Caco-2 (cell line): ENCODE data around the gene C20orf173. TPM values are rescaled to one million over a fixed set of nuclear protein-coding genes. Genes with fewer than 3 reads are reported as not detected.
A peak's percentile ranks its signal among the peaks of the same experiment; 100 is the strongest.

Experiments used
- BruUV-seq: library from RNA; stranded (reverse); fragments of 400-500 nt; replicated peaks from 2 replicates; lab custom pipeline; 2021; lab: Mats Ljungman, UMichigan
- CTCF ChIA-PET: fragments of 300-600 bp; sonication (Branson Sonifier 250); formaldehyde crosslinking; loops from one replicate; lab custom pipeline; 2022; ENCODE audit warnings: antibody characterized with exemption; lab: Charles Lee
- POLR2A ChIA-PET: fragments of 300-600 bp; sonication (Branson Sonifier 250); formaldehyde crosslinking; loops from one replicate; lab custom pipeline; 2022; ENCODE audit warnings: antibody characterized with exemption; lab: Charles Lee
- DNase-seq, 2 experiments: peaks; one replicate each; pipeline versions ENCODE4 v3.0.0 to v3.0.0-alpha.2; 2020 to 2022
- H3K27me3 ChIP-seq: replicated peaks from 2 replicates; pipeline ENCODE4 v1.6.0; 2011; ENCODE audit warnings: low read length; ENCODE audit not compliant: control insufficient read depth, insufficient read depth
- H3K36me3 ChIP-seq: 2 replicates; pipeline ENCODE4 v1.5.1; 2011; ENCODE audit warnings: low read length; ENCODE audit not compliant: control insufficient read depth, insufficient read depth
- H3K4me1 ChIP-seq: fragments of 250-450 bp; sonication (Bioruptor Pico); 2 replicates; pipeline ENCODE4 v1.5.1; 2020; ENCODE audit warnings: mild to moderate bottlenecking
- H3K4me3 ChIP-seq: 2 replicates; pipeline ENCODE4 v1.5.1; 2011; ENCODE audit warnings: low read depth, mild to moderate bottlenecking, control low read depth, low read length
- H3K9me3 ChIP-seq: fragments of 250-450 bp; sonication (Bioruptor Pico); 2 replicates; pipeline ENCODE4 v1.5.1; 2020; ENCODE audit warnings: mild to moderate bottlenecking, moderate library complexity
- H3K27ac Mint-ChIP-seq: one replicate; pipeline ENCODE4 v1.8.0; 2022; ENCODE audit warnings: mixed read lengths; ENCODE audit not compliant: unreplicated experiment
- H3K27me3 Mint-ChIP-seq: one replicate; pipeline ENCODE4 v1.8.0; 2022; ENCODE audit warnings: mixed read lengths; ENCODE audit not compliant: insufficient read depth, unreplicated experiment
- H3K36me3 Mint-ChIP-seq: one replicate; pipeline ENCODE4 v1.8.0; 2022; ENCODE audit warnings: mild to moderate bottlenecking, mixed read lengths; ENCODE audit not compliant: insufficient read depth, unreplicated experiment
- H3K4me1 Mint-ChIP-seq: one replicate; pipeline ENCODE4 v1.8.0; 2022; ENCODE audit warnings: low read depth, mixed read lengths; ENCODE audit not compliant: unreplicated experiment
- H3K4me3 Mint-ChIP-seq: one replicate; pipeline ENCODE4 v1.8.0; 2022; ENCODE audit warnings: mild to moderate bottlenecking, moderate library complexity, mixed read lengths; ENCODE audit not compliant: unreplicated experiment
- H3K9me3 Mint-ChIP-seq: one replicate; pipeline ENCODE4 v1.8.0; 2022; ENCODE audit warnings: mixed read lengths; ENCODE audit not compliant: unreplicated experiment
- CTCF ChIP-seq, 2 experiments: fragments of 200-600 bp in 1 of 2; IDR thresholded peaks; 1 replicate in 1 of 2; 2 replicates in 1 of 2; pipeline versions ENCODE4 v1.5.1 to v1.8.0; 2011 to 2022; ENCODE audit warnings: antibody characterized with exemption in 1 of 2, control low read depth in 1 of 2, inconsistent platforms in 1 of 2, low read depth in 1 of 2, low read length in 1 of 2, mild to moderate bottlenecking in 1 of 2, moderate library complexity in 1 of 2; ENCODE audit not compliant: insufficient read depth in 1 of 2, severe bottlenecking in 1 of 2, unreplicated experiment in 1 of 2
- intact Hi-C: fragments of 100-400 bp; cut with micrococcal nuclease; formaldehyde crosslinking; loops from one replicate; pipeline ENCODE4 v1.10.0; 2022; ENCODE audit not compliant: unreplicated experiment
- total RNA-seq: library from RNA; stranded (reverse); gene quantifications from 2 replicates; pipeline ENCODE4 v1.2.3, GENCODE V29; 2022

C20orf173 gene
- total RNA-seq, 1 experiment from 2014 or later, result not detected

DNA sequence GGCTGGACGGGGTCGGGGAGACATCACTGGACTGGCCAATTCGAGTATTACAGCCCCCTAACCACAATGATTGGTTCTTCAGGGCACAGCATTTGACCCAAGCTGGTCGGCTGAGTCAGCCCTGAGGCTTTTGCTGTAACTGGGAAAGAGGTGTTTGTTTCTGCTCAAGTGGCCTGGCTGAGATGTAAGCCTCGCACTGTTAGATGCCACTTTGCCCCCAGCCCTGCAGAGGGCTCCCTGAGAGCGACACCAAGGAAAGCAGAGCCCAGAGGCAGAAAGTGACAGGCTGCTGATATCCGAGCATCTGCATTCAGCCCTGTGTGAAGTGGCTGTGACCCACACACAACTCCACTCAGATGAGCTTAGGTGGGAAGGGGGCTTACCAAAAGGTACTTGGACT, 31.8 kb upstream of the C20orf173 start:
- peaks cover 6% of the 10 kb centered on the region; the same call in 1 of the 2 replicates for H3K36me3 ChIP-seq
- no TSS peak for BruUV-seq
- peaks cover 18% of the 10 kb centered on the region for H3K36me3 Mint-ChIP-seq
- peak; percentile 51 to 86 for TF ChIP-seq CTCF (IDR thresholded peaks at IDR 0.05; ENCODE audit: insufficient read depth in 1 of 2, low read depth in 1 of 2, low read length in 1 of 2, severe bottlenecking in 1 of 2, unreplicated experiment in 1 of 2)
- no peak overlapping the region for H3K27ac Mint-ChIP-seq
- ChIA-PET CTCF (interaction anchor here (0.9 to 1.2 kb wide), 3 partner anchors 21 to 323 kb away, joined by 3 to 4 read pairs (median 3); no protein-coding TSS in a partner anchor), POLR2A (no interaction called here)
- H3K4me1 ChIP-seq, result no peaks in the 10 kb centered on the region
- peaks cover 4% of the 10 kb centered on the region for H3K4me1 Mint-ChIP-seq
- DNase-seq, result peak; percentile 75 to 79
- no peaks in the 10 kb centered on the region for H3K9me3 ChIP-seq
- intact Hi-C loops, result loop anchor here (1.0 to 10.0 kb wide), 5 partner anchors 41 to 323 kb away; partner anchors contain the start of genes CPNE1, NFS1, RBM12 and ROMO1
- H3K9me3 Mint-ChIP-seq, result no peaks in the 10 kb centered on the region
- H3K27me3 ChIP-seq, result no peaks in the 10 kb centered on the region
- no peaks in the 10 kb centered on the region for H3K27me3 Mint-ChIP-seq
- no peak overlapping the region for H3K4me3 ChIP-seq
- no peak overlapping the region for H3K4me3 Mint-ChIP-seq

DNA sequence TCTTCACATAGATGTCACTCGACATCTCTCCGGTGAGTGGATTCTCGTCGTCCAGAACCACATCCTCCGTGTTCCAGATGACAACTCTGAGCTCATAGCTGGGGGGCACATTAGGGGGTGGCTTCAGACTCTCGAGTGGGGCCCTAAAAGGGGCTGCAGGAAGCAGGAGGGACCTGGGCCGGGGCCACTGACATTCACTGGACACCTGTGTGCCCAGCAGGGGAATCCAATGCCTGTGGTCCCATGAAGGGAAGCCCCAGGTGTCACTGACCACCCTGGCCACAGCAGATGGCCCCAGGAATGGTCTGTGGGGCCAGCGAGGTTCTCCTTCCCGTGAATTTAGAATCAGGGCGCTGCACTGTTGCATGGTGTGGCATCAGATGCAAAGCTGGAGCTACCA, 31.1 kb upstream of the C20orf173 start:
- no peak overlapping the region for H3K27ac Mint-ChIP-seq
- no peak overlapping the region for H3K4me3 ChIP-seq
- no peaks in the 10 kb centered on the region for H3K27me3 Mint-ChIP-seq
- no peaks in the 10 kb centered on the region for H3K9me3 ChIP-seq
- ChIA-PET CTCF (interaction anchor here (0.9 to 1.2 kb wide), 3 partner anchors 21 to 324 kb away, joined by 3 to 4 read pairs (median 3); no protein-coding TSS in a partner anchor), POLR2A (no interaction called here)
- no peak for TF ChIP-seq CTCF (IDR thresholded peaks at IDR 0.05; ENCODE audit: insufficient read depth in 1 of 2, low read depth in 1 of 2, low read length in 1 of 2, severe bottlenecking in 1 of 2, unreplicated experiment in 1 of 2)
- peaks cover 18% of the 10 kb centered on the region for H3K36me3 Mint-ChIP-seq
- no peak for DNase-seq
- BruUV-seq, result no TSS peak
- no peak overlapping the region for H3K4me3 Mint-ChIP-seq
- intact Hi-C loops, result loop anchor here (2.0 to 10.0 kb wide), 3 partner anchors 42 to 138 kb away; partner anchors contain the start of genes CPNE1, NFS1, RBM12 and ROMO1
- H3K4me1 Mint-ChIP-seq, result peaks cover 4% of the 10 kb centered on the region
- no peaks in the 10 kb centered on the region for H3K4me1 ChIP-seq
- no peaks in the 10 kb centered on the region for H3K27me3 ChIP-seq
- no peaks in the 10 kb centered on the region for H3K9me3 Mint-ChIP-seq
- H3K36me3 ChIP-seq, result peaks cover 6% of the 10 kb centered on the region; the same call in 1 of the 2 replicates

GRCh38 chr20:35560105-35560511, 30.7 kb upstream of the C20orf173 start:
- DNase-seq, result peak in 1 of 2 experiments; percentile 39
- H3K4me1 ChIP-seq, result no peaks in the 10 kb centered on the region
- no peaks in the 10 kb centered on the region for H3K27me3 Mint-ChIP-seq
- H3K4me3 Mint-ChIP-seq, result no peak overlapping the region
- H3K36me3 ChIP-seq, result peaks cover 6% of the 10 kb centered on the region; the same call in 1 of the 2 replicates
- no peak overlapping the region for H3K4me3 ChIP-seq
- peaks cover 20% of the 10 kb centered on the region for H3K36me3 Mint-ChIP-seq
- POLR2A ChIA-PET, result no interaction called here
- intact Hi-C loops, result loop anchor here (2.0 to 10.0 kb wide), 3 partner anchors 42 to 139 kb away; partner anchors contain the start of genes CPNE1, NFS1, RBM12 and ROMO1
- no peak overlapping the region for H3K27ac Mint-ChIP-seq
- peaks cover 4% of the 10 kb centered on the region for H3K4me1 Mint-ChIP-seq
- no peaks in the 10 kb centered on the region for H3K27me3 ChIP-seq
- CTCF ChIA-PET, result interaction anchor here (1.1 to 1.2 kb wide), 2 partner anchors 20 to 324 kb away, joined by 3 read pairs; no protein-coding TSS in a partner anchor
- BruUV-seq, result no TSS peak
- no peaks in the 10 kb centered on the region for H3K9me3 Mint-ChIP-seq
- H3K9me3 ChIP-seq, result no peaks in the 10 kb centered on the region
- TF ChIP-seq CTCF (IDR thresholded peaks at IDR 0.05; ENCODE audit: insufficient read depth in 1 of 2, low read depth in 1 of 2, low read length in 1 of 2, severe bottlenecking in 1 of 2, unreplicated experiment in 1 of 2), result no peak
